Stimulated activated naive CD4-positive, alpha-beta T cell (primary cell): ENCODE data around the gene THAP8.
"Not testable (repeated sequence)": the region's sequence is repeated elsewhere in the genome, so short reads cannot be mapped to it uniquely, and the experiment has no call there.

ENCODE experiments used
- DNase-seq, 6 experiments: peaks; one replicate each; lab custom pipeline; 2025; lab: John Stamatoyannopoulos, UW

The THAP8 gene

GRCh38 chr19:36068810-36069499 is 14.9 kb upstream of the THAP8 start:
- not testable (repeated sequence) for DNase-seq

GRCh38 chr19:36067681-36068080 is 13.6 kb upstream of the THAP8 start:
- no peak for DNase-seq

DNA sequence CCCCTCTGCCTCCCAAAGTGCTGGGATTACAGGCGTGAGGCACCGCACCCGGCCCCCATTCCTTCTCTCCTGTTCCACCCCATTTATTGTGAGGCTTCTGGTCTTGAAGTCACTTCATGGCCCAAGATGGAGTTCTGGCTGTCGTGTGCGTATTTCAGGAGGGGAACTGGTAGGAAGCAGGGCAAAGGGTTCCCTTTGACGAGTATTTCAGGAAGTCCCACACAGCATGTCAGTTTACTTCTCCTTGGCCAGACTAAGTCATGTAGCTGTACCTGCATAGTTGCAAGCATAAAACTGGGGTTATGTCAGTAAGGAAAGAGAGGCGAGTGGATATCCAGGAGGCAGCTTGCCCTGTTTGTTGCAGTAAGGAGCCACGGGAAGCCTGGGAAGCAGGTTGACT is 10.7 kb upstream of the THAP8 start:
- DNase-seq, result no peak

DNA sequence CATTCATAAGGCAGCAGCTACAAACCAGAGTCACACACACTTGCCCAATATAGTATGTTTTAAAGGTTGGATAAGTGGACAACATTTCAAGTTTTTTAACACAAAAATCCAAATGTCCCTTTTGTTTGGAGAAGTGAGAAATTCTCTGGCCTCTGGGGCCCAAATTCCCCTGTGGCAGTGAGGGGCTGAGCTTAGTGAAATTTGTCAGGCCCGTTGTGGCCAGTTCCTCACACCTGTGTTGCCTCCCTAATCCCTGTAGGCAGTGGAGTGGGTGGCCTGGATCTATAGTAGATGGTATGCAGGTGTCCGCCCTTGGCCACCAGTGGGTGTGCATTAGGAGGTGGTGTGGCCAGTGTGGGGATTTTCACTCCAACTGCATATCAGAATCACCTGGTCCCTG is 7.3 kb upstream of the THAP8 start:
- DNase-seq, result no peak

GRCh38 chr19:36060430-36060829 is 6.3 kb upstream of the THAP8 start:
- no peak for DNase-seq

DNA sequence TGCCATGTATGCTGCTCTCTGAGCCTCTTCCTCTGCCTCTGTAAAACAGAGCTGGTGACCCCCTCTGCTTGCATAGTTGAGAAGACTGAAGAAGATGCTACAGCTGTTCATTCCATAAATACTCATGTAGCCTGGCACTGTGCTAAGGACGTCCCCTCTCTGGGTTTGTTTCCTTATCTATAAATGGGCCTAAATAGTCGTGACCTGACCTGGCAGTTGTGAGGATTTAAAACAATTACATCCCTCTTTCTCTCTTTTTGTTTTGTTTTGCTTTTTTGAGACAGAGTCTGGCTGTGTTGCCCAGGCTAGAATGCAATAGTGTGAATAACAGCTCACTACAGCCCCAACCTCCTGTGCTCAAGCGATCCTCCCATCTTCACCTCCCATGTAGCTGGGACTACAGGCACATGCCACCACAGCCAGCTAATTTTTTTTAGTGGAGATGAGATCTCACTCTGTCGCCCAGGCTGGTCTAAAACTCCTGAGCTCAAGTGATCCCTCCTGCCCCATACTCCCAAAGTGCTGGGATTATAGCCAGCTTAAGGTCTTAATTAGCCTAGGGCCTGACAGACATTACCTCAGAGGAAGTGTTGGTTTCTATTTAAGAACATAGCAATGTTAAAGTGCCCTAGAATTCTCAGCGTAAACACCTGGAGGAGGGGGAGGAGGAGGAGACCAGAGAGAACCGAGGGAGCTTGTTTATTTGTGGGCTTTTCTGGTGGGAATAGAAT is 5.3 kb upstream of the THAP8 start:
- no peak for DNase-seq

- no peak for DNase-seq
Observed at GRCh38 chr19:36058481-36059179, 4.5 kb upstream of the THAP8 start.

GRCh38 chr19:36054733-36055686 is 925 bp upstream of the THAP8 start, which contains the start of gene WDR62:
WDR62 (plus strand) TSS chr19:36054897; CDS start chr19:36054972, 75 bp downstream.
- peak in 4 of 6 experiments; percentile 96 to 99 (median 98) for DNase-seq

DNA sequence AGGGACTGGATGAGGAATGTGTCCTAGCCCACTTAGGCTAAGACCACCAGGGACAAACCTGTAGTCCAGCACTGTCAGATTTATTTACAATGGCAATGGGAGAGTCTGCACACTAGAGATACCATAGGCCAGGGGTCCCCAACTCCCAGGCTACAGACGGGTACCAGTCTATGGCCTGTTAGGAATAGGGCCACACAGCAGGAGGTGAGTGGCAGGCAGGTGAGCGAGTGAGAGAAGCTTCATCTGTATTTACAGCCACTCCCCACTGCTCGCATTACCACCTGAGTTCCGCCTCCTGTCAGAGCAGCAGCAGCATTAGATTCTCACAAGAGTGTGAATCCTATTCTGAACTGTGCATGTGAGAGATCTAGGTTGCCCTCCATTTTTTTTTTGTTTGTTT is 2.4 kb downstream of the THAP8 start:
- DNase-seq, result no peak

GRCh38 chr19:36051236-36051635 is 2.8 kb downstream of the THAP8 start:
- no peak for DNase-seq

DNA sequence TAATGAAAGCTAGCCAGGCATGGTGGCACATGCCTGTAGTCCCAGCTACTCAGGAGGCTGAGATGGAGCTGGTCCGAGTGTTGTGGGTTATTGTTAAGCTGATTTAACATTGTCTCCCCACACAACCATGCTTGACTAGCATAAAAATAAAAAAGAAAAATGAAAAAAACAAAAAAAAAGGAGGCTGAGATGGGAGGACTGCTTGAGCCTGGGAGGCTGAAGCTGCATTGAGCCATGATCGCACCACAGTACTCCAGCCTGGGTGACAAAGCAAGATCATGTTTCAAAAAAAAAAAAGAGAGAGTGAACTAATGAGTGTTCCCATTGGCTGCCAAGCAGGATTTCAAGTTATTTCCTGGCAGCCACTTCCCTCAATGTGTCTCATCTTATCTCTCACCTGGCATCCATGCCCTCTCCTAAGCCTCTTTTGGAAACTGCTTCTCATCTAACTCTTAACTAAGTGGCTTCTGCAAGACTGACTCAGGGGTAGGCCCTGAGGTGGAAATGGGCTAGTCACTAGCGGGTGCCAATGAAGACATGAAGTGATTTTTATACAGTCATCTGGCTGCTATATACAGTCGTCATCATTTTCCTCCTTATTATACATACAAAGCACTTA is 4.9 kb downstream of the THAP8 start:
- DNase-seq, result no peak

DNA sequence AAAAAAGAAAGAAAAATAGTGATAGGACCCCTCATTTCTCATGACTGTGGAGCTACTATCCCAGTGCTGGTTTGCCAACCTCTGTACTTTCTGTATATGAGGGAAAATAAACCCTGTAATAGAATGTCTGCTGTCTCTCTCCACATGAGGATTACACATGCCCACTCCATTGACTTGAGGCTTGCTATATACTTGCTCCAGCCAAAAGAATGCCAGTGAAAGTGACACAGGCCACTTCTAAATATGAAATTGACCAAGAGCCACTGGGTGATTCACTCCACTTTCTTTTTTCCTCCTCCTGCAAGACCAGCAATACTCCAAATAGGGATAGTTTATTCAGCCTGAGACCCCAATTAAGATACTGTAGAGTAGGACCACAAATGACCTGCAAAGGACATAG is 6.2 kb downstream of the THAP8 start:
- no peak for DNase-seq

- no peak for DNase-seq
Observed at GRCh38 chr19:36046443-36047050, 7.5 kb downstream of the THAP8 start.

DNA sequence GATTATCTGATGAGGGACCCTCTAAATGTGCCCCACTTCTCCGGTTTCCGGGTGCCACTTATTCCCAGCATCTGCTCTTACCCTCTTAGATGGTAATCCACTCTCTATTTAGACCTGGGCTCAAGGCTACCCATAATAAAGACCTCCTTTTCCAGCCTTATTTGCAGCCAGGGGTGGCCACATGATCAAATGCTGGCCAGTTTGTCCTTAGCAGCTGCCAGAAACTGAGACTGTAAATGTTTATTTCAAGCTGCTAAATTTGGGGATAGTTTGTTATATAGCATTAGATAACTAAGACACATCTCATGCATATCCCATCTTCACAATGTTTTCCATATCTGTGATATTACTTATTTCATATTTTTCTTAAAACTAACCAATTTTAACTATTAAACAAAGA is 10.1 kb downstream of the THAP8 start:
- no peak for DNase-seq

- no peak for DNase-seq
Observed at GRCh38 chr19:36041831-36042230, 12.3 kb downstream of the THAP8 start.

GRCh38 chr19:36041092-36041491 is 13.0 kb downstream of the THAP8 start:
- not testable (repeated sequence) for DNase-seq

DNA sequence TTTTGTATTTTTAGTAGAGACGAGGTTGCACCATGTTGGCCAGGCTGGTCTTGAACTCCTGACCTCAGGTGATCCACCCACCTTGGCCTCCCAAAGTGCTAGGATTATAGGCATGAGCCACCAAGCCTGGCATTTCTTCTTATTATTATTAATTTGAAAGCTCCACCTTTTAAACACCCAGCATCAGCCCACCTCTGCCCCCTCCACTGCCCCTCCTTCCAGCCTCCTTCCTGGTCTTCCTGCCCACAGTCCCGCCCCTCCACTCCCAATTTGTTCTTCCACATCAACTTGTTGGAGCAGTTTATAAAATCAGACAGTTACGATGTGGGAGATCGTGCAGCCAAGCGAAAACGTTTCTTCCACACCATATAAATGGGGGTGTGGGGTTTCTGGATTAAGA is 13.6 kb downstream of the THAP8 start:
- no peak for DNase-seq

DNA sequence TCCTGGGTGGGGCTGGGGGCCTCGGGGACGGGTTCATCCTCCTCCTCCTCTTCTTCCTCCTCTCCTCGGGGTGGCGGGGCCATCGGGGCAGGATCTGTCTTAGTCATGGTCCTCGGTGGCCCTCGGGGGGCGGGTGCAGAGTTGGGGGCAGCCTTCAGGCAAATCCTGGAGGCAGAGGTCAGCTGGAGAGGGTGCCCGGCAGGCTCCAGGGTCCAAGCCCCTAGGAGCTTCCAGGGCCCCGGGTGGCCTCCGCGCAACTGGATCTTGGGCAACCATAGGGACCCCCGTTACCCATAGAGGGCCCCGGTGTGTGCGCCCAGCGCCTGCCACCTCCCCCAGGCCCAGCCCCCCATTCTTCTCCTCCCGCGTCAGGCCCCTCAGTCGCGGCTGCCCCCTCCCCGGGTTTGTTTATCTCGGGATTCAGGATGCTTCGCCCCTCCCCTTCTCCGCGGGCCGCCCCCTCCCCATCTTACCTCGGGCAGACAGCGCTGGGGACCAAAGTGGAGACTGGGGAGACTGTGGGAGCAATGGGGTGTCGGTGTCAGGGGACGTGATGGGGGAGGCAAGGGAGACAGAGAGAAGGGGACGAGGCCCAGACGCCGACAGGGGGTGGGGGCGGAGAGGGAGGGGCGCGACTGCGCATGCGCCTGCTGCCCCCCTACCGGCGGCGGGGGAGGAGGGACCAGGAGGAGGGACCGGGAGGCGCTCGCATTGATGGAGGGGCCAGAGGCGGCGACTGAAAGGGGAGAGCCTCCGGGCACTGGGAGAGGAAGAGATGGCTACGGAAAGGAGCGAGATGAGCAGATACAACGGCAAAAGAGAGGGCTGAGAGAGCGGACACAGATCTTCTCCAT is 21.6 kb downstream of the THAP8 start, which contains the start of gene CLIP3:
Gene CLIP3, minus strand, starts transcription at position 623 of the 854 bp plus-strand sequence. Its CDS starts 516 bp downstream, at position 107.
- DNase-seq, result peak in 5 of 6 experiments; percentile 8 to 38 (median 15)

DNA sequence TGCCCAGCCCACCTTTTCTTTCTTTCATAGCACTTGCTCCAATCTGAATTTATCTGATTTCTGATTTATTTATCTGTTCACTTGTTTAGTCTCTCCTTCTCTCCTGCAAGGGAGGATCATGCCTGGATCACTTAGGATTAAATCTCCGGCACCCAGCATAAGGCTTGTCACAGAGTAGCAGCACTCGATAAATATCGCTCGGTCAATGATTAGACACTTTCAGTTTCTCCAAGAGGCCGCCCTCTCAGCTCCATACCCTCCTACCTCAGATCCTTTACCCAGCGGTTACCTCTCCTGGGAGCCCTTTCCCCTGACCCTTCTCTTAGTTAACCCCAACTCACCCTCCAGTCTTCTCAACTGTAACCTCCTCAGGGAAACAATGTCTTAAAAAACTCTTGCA is 22.8 kb downstream of the THAP8 start:
- no peak for DNase-seq
